Keratinocyte (primary cell): ENCODE results near the gene SDK1. TPM values are rescaled to one million over a fixed set of nuclear protein-coding genes. Genes with fewer than 3 reads are reported as not detected.

ENCODE experiments used
- DNase-seq: peaks from one replicate; pipeline ENCODE4 v3.0.0-alpha.2; 2011; ENCODE audit warnings: low read depth, missing footprints, low spot score
- FAIRE-seq: peaks from 2 replicates; lab custom pipeline; 2011; peaks lifted over from hg19 to GRCh38; lab: Jason Lieb, UNC
- H2AFZ ChIP-seq: 2 replicates; pipeline ENCODE4 v1.6.0; 2012; ENCODE audit warnings: low read length, control low read depth, inconsistent platforms; ENCODE audit not compliant: control insufficient read depth
- H3K27ac ChIP-seq: 2 replicates; pipeline ENCODE4 v1.5.1; 2011; ENCODE audit warnings: low read length; ENCODE audit not compliant: control insufficient read depth, insufficient read depth
- H3K27me3 ChIP-seq: 3 replicates; pipeline ENCODE4 v1.6.0; 2011; ENCODE audit warnings: low read length; ENCODE audit not compliant: control insufficient read depth, insufficient read depth; ENCODE audit errors: extremely low read depth
- H3K36me3 ChIP-seq, 2 experiments: 2 replicates in 1 of 2; 3 replicates in 1 of 2; pipeline ENCODE4 v1.5.1; 2011; ENCODE audit warnings: low read length in 2 of 2, mild to moderate bottlenecking in 1 of 2; ENCODE audit not compliant: control insufficient read depth in 2 of 2, insufficient read depth in 2 of 2; ENCODE audit errors: extremely low read depth in 1 of 2
- H3K4me1 ChIP-seq: 3 replicates; pipeline ENCODE4 v1.5.1; 2011; ENCODE audit warnings: low read length; ENCODE audit not compliant: control insufficient read depth, insufficient read depth; ENCODE audit errors: extremely low read depth
- H3K4me2 ChIP-seq: 3 replicates; pipeline ENCODE4 v1.6.0; 2011; ENCODE audit warnings: low read depth, low read length; ENCODE audit not compliant: control insufficient read depth, insufficient read depth; ENCODE audit errors: extremely low read depth
- H3K4me3 ChIP-seq, 3 experiments: fragments of 200-600 bp in 1 of 3; sonication (generic) in 1 of 3; 2 replicates in 2 of 3; 3 replicates in 1 of 3; pipeline ENCODE4 v1.5.1; 2011 to 2016; ENCODE audit warnings: low read length in 3 of 3, mild to moderate bottlenecking in 3 of 3, control low read depth in 2 of 3, inconsistent platforms in 1 of 3, low read depth in 1 of 3, mixed read lengths in 1 of 3, mixed run types in 1 of 3, moderate library complexity in 1 of 3; ENCODE audit not compliant: control insufficient read depth in 2 of 3, insufficient read depth in 2 of 3; ENCODE audit errors: extremely low read depth in 1 of 3
- H3K79me2 ChIP-seq: 2 replicates; pipeline ENCODE4 v1.6.0; 2012; ENCODE audit warnings: low read length; ENCODE audit not compliant: control insufficient read depth, insufficient read depth
- H3K9ac ChIP-seq: 3 replicates; pipeline ENCODE4 v1.6.0; 2011; ENCODE audit warnings: low read length; ENCODE audit not compliant: control insufficient read depth, insufficient read depth; ENCODE audit errors: extremely low read depth
- H3K9me1 ChIP-seq: 3 replicates; pipeline ENCODE4 v1.6.0; 2011; ENCODE audit warnings: low read length; ENCODE audit not compliant: control insufficient read depth, insufficient read depth; ENCODE audit errors: extremely low read depth
- H3K9me3 ChIP-seq: 2 replicates; pipeline ENCODE4 v1.5.1; 2012; ENCODE audit warnings: low read depth, low read length; ENCODE audit not compliant: control insufficient read depth
- H4K20me1 ChIP-seq: 3 replicates; pipeline ENCODE4 v1.6.0; 2011; ENCODE audit warnings: low read length; ENCODE audit not compliant: control insufficient read depth, insufficient read depth; ENCODE audit errors: extremely low read depth
- CTCF ChIP-seq, 3 experiments: IDR thresholded peaks in 1 of 3; conservative IDR thresholded peaks in 1 of 3; optimal IDR thresholded peaks in 1 of 3; 2 replicates in 2 of 3; 3 replicates in 1 of 3; pipeline versions ENCODE3 to v1.5.1; 2011; ENCODE audit warnings: low read length in 3 of 3, mild to moderate bottlenecking in 3 of 3, moderate library complexity in 2 of 3, control low read depth in 1 of 3, inconsistent platforms in 1 of 3; ENCODE audit not compliant: insufficient read depth in 2 of 3; ENCODE audit errors: extremely low read depth in 1 of 3
- EZH2 ChIP-seq: IDR thresholded peaks from one replicate; pipeline ENCODE4 v1.6.1; 2012; ENCODE audit warnings: inconsistent platforms, mild to moderate bottlenecking, low read length, moderate library complexity
- dilution Hi-C: fragments of 300-500 bp; cut with MboI; formaldehyde crosslinking; loops from one replicate; pipeline ENCODE4 v1.7.0; 2020; ENCODE audit warnings: low sequenced_read_pairs; ENCODE audit not compliant: extremely low pct_ligation_motif_present
- polyA plus RNA-seq, 5 experiments: library from polyadenylated mRNA; depleted of rRNA in 3 of 5; stranded (reverse) in 3 of 5; stranded (forward) in 1 of 5; unstranded in 1 of 5; fragments of >200 nt; gene quantifications; 1 replicate in 1 of 5; 2 replicates in 3 of 5; 3 replicates in 1 of 5; pipeline versions ENCODE4 v1.2.1 to v1.2.3, GENCODE V29; 2011 to 2012; ENCODE audit warnings: missing spikeins in 2 of 5, low read depth in 1 of 5, low replicate concordance in 1 of 5

SDK1 gene
- polyA plus RNA-seq, 1 donor (not counting 4 experiments of a cell fraction or from before 2014, with no cell fraction given) = 0.66 TPM

DNA sequence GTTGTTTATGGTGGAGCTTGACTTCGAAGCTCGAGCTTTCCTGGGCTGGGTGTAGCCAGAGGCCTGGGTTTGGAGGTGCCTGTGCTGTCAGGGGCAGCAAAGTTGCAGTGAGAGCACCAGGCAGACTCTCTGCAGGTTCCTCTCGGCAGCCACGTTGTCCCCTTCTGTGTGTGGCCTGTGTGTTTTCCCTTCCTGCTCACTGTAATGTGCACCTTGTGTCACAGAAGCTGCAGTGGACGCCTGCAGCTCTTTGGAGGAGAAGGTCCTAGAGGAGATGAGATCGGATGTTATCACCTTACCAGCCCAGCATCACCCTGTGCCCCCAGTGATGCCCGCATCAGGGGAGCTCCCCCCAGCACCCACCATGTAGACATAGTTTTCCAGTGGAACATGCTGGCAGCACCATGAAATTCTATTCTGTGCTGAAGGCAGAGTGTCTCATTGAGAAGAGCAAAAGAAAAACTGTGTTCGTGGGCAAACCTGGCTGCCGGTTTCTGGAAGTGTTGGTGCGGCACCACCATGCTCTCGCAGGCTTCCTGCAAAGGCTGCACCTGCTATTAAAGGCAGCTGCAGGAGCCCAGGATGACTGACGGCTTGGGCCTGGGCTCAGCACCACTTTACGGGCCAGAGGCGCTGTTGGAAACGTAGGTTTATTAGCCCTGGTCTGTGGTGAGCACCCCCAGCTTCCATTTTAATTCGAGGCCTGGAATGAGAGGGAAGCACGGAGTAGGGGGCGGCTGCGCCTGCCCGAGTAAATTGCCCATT is 771.3 kb downstream of the SDK1 start:
- Histone ChIP-seq H3K36me3 (peaks cover 0 to 3% of the 10 kb centered on the region in 2 experiments), H3K27ac (no peak overlapping the region), H3K4me2 (no peak overlapping the region), H3K9ac (no peak overlapping the region), H3K4me3 (no peak overlapping the region), H3K9me1 (no peaks in the 10 kb centered on the region), H3K9me3 (no peaks in the 10 kb centered on the region), H3K4me1 (no peaks in the 10 kb centered on the region), H3K27me3 (no peaks in the 10 kb centered on the region), H2AFZ (no peak overlapping the region), H3K79me2 (no peaks in the 10 kb centered on the region), H4K20me1 (no peaks in the 10 kb centered on the region)
- DNase-seq (no peak), FAIRE-seq (no peak)
- TF ChIP-seq CTCF (optimal IDR thresholded peaks at IDR 0.05 in 1 of 3, IDR thresholded peaks at IDR 0.05 in 1 of 3, conservative IDR thresholded peaks at IDR 0.05 in 1 of 3; ENCODE audit: extremely low read depth in 1 of 3, insufficient read depth in 2 of 3, low read length in 3 of 3) = no peak
- TF ChIP-seq EZH2 = no peak
- dilution Hi-C loops = no loop called here

DNA sequence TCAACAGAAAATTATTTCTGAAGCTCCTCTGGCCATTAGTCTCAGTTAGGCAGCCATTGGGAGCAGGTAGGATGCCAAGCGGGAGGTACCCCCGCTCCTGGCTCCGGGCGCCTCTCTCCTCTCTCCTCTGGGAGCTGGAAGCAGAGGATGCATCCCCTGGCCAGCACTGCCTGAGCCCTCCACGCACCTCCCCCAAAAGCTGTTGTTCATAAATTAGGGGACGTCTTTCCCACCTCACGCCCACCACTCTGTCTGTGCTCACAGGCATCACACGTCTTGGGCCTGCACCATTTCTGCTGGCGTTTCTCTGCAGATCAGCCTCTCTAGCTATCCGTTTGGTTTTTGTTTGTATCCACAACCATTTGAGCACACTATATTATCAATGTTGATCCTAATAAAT is 772.0 kb downstream of the SDK1 start:
- dilution Hi-C loops = no loop called here
- Histone ChIP-seq H3K27ac (no peak overlapping the region), H3K9ac (no peak overlapping the region), H4K20me1 (no peaks in the 10 kb centered on the region), H3K79me2 (no peaks in the 10 kb centered on the region), H3K9me1 (no peaks in the 10 kb centered on the region), H3K4me2 (no peak overlapping the region), H2AFZ (no peak overlapping the region), H3K4me1 (no peaks in the 10 kb centered on the region), H3K27me3 (no peaks in the 10 kb centered on the region), H3K4me3 (no peak overlapping the region), H3K36me3 (peaks cover 0 to 3% of the 10 kb centered on the region in 2 experiments), H3K9me3 (no peaks in the 10 kb centered on the region)
- FAIRE-seq (no peak), DNase-seq (no peak)
- TF ChIP-seq EZH2 (no peak), CTCF (optimal IDR thresholded peaks at IDR 0.05 in 1 of 3, IDR thresholded peaks at IDR 0.05 in 1 of 3, conservative IDR thresholded peaks at IDR 0.05 in 1 of 3; ENCODE audit: extremely low read depth in 1 of 3, insufficient read depth in 2 of 3, low read length in 3 of 3) (no peak)
